Kidney (tissue), 14 donors: ENCODE results near the gene MARF1. TPM values are rescaled to one million over a fixed set of nuclear protein-coding genes. Genes with fewer than 3 reads are reported as not detected.
"Not testable (repeated sequence)": the region's sequence is repeated elsewhere in the genome, so short reads cannot be mapped to it uniquely, and the experiment has no call there.

Source experiments
- DNase-seq, 5 donors: peaks; one replicate each; pipeline ENCODE4 v3.0.0-alpha.2; 2013 to 2020
- FAIRE-seq: peaks from 2 replicates; lab custom pipeline; 2012; peaks lifted over from hg19 to GRCh38; lab: Jason Lieb, UNC
- H3K27ac ChIP-seq, 2 donors: one replicate each; pipeline ENCODE4 v1.7.0; 2013; ENCODE audit warnings: low read depth in 2 of 2, low read length in 2 of 2, inconsistent platforms in 1 of 2
- H3K27me3 ChIP-seq: one replicate; pipeline ENCODE4 v1.7.1; 2013; ENCODE audit warnings: low read length, inconsistent platforms; ENCODE audit not compliant: control insufficient read depth, insufficient read depth
- H3K36me3 ChIP-seq, 3 donors: one replicate each; pipeline versions ENCODE4 v1.7.0 to v1.7.1; 2013; ENCODE audit warnings: low read length in 3 of 3, control low read depth in 1 of 3, inconsistent platforms in 1 of 3; ENCODE audit not compliant: insufficient read depth in 3 of 3, control insufficient read depth in 2 of 3
- H3K4me1 ChIP-seq, 3 donors: one replicate each; pipeline versions ENCODE4 v1.7.0 to v1.7.1; 2013; ENCODE audit warnings: low read length in 3 of 3, inconsistent platforms in 1 of 3, low read depth in 1 of 3; ENCODE audit not compliant: control insufficient read depth in 2 of 3, insufficient read depth in 2 of 3
- H3K4me3 ChIP-seq, 3 donors: one replicate each; pipeline versions ENCODE4 v1.7.0 to v1.8.1; 2013; ENCODE audit warnings: low read length in 3 of 3, control low read depth in 1 of 3, inconsistent platforms in 1 of 3
- H3K9ac ChIP-seq, 3 donors: one replicate each; pipeline versions ENCODE4 v1.7.0 to v1.7.1; 2013; ENCODE audit warnings: low read length in 3 of 3, control low read depth in 1 of 3, inconsistent platforms in 1 of 3
- H3K9me3 ChIP-seq, 3 donors: one replicate each; pipeline versions ENCODE4 v1.7.0 to v1.7.1; 2013; ENCODE audit warnings: low read length in 3 of 3, control low read depth in 1 of 3, inconsistent platforms in 1 of 3; ENCODE audit not compliant: control insufficient read depth in 2 of 3, insufficient read depth in 1 of 3
- intact Hi-C: fragments of 100-400 bp; cut with DNase I; formaldehyde crosslinking; loops from one replicate; pipeline ENCODE4 v1.11.1; 2022
- polyA plus RNA-seq: library from polyadenylated mRNA; stranded (reverse); fragments of 350-450 nt; fragmentation: Illumina TruSeq; extraction: RNeasy Lipid Tissue Mini Kit (QIAGEN cat#74804); gene quantifications from one replicate; pipeline ENCODE4 v1.2.3, GENCODE V29; 2014; ENCODE audit warnings: low read depth, low replicate concordance; ENCODE audit not compliant: insufficient read depth
- total RNA-seq: library from RNA; stranded (reverse); fragmentation: NEBNext Ultra II Directional; extraction: Animal tissue kit (Norgen Biotek cat#: 25700); gene quantifications from one replicate; pipeline ENCODE4 v1.2.1, GENCODE V29; 2021
- TF ChIP-seq, protein P1 (sequence below): IDR thresholded peaks from 3 replicates; pipeline ENCODE4 v1.5.1; 2012; ENCODE audit warnings: mild to moderate bottlenecking, moderate library complexity, borderline replicate concordance; ENCODE audit not compliant: insufficient read depth; ENCODE audit errors: extremely low read depth
- donor health status: control.
- donor health status: control.
- donor health status: control.
- donor health status: control.
- donor health status: control.
- donor health status: DM: yes; HTN: yes; CAD: no.
- donor health status: Normal renal cell carcinoma (clear cell type).

Gene MARF1
- total and polyA plus RNA-seq, 2 donors from 2014 or later, result 17.5 to 80.7 TPM

DNA sequence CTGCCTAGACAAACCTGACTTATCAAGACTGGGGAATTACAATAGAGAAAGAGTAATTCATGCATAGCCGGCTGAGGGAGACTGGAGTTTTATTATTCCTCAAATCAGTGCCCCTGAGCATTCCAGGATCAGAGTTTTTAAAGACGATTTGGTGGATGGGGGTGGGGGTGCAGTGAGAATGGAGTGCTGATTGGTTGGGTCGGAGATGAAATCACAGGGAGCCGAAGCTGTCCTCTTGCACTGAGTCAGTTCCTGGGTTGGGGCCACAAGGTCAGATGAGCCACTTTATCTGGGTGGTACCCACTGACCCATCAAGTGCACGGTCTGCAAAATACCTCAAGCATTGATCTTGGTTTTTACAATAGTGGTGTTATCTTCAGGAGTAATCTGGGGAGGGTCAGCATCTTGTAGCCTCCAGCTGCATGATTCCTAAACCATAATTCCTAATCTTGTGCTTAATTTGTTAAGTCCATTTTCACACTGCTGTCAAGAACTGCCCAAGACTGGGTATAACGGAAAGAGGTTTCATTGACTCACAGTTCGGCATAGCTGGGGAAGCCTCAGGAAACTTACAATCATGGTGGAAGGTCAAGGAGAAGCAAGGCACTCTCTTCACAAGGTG, 69.6 kb downstream of the MARF1 start:
- Histone ChIP-seq H3K27me3 (no peaks in the 10 kb centered on the region), H3K9ac (no peak overlapping the region), H3K4me1 (no peaks in the 10 kb centered on the region), H3K9me3 (no peaks in the 10 kb centered on the region), H3K4me3 (no peak overlapping the region), H3K27ac (no peak overlapping the region), H3K36me3 (no peaks in the 10 kb centered on the region)
- FAIRE-seq (no peak), DNase-seq (no peak)
- TF ChIP-seq, protein P1, sequence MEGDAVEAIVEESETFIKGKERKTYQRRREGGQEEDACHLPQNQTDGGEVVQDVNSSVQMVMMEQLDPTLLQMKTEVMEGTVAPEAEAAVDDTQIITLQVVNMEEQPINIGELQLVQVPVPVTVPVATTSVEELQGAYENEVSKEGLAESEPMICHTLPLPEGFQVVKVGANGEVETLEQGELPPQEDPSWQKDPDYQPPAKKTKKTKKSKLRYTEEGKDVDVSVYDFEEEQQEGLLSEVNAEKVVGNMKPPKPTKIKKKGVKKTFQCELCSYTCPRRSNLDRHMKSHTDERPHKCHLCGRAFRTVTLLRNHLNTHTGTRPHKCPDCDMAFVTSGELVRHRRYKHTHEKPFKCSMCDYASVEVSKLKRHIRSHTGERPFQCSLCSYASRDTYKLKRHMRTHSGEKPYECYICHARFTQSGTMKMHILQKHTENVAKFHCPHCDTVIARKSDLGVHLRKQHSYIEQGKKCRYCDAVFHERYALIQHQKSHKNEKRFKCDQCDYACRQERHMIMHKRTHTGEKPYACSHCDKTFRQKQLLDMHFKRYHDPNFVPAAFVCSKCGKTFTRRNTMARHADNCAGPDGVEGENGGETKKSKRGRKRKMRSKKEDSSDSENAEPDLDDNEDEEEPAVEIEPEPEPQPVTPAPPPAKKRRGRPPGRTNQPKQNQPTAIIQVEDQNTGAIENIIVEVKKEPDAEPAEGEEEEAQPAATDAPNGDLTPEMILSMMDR, result no peak
- intact Hi-C loops, result no loop called here

DNA sequence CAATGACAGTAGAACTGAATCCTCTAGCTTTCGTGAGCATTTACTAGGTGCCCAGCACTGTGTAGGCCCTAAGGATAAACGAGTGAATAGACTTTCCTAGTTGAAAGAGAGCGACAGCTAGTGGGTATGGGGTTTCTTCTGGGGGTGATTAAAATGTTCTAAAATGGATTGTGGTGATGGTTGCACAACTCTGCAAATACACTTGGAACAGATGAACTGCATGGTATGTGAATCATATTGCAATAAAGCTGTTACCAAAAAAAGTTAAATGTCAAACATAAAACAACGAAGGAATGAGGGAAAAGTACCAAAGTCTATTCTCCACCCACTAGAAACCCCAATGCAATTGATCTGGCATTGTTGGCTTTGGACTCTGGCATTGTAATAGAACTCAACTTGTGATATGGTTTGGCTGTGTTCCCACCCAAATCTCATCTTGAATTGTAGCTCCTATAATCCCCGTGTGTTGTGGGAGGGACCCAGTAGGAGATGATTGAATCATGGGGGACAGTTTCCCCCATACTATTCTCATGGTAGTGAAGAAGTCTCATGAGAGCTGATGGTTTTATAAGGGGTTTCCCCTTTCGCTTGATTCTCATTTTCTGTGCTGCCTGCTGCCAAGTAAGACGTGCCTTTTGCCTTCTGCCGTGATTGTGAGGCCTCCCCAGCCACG, 70.5 kb downstream of the MARF1 start:
- Histone ChIP-seq H3K27ac (no peak overlapping the region), H3K9me3 (no peaks in the 10 kb centered on the region), H3K36me3 (no peaks in the 10 kb centered on the region), H3K4me3 (no peak overlapping the region), H3K4me1 (no peaks in the 10 kb centered on the region), H3K9ac (no peak overlapping the region), H3K27me3 (no peaks in the 10 kb centered on the region)
- FAIRE-seq, result no peak
- intact Hi-C loops, result no loop called here
- DNase-seq, result no peak
- TF ChIP-seq, protein P1, result no peak

DNA sequence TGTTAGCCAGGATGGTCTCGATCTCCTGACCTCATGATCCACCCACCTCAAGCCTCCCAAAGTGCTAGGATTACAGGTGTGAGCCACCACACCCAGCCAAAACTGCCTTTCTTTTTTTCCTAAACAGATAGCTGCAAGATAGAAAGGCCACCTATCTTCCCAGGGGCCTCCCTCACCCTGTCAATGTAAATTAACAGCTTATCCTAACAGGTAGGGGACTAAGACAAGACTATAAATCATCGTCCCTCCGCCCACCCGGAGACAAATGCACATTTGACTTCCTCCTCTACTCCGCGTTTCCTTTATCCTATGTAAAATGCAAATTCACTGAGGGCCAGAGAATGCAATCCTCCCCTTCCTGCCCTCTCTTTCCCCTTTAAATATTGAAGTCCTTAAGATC, 71.4 kb downstream of the MARF1 start:
- Histone ChIP-seq H3K36me3 (no peaks in the 10 kb centered on the region), H3K27me3 (no peaks in the 10 kb centered on the region), H3K27ac (no peak overlapping the region), H3K4me3 (no peak overlapping the region), H3K9ac (no peak overlapping the region), H3K4me1 (no peaks in the 10 kb centered on the region), H3K9me3 (no peaks in the 10 kb centered on the region)
- DNase-seq, result no peak
- no peak for FAIRE-seq
- intact Hi-C loops, result no loop called here
- TF ChIP-seq, protein P1, result no peak

GRCh38 chr16:15570666-15571065, 72.3 kb downstream of the MARF1 start:
- DNase-seq, H3K27ac ChIP-seq, FAIRE-seq, H3K4me1 ChIP-seq, H3K27me3 ChIP-seq, H3K4me3 ChIP-seq, H3K9me3 ChIP-seq, intact Hi-C loops, H3K36me3 ChIP-seq, H3K9ac ChIP-seq: not testable (repeated sequence)
